ENCODE data around the gene DOCK4. TPM values are rescaled to one million over a fixed set of nuclear protein-coding genes. Genes with fewer than 3 reads are reported as not detected.

Gene DOCK4
- total RNA-seq, 1 donor from 2014 or later = 60.3 TPM

DNA sequence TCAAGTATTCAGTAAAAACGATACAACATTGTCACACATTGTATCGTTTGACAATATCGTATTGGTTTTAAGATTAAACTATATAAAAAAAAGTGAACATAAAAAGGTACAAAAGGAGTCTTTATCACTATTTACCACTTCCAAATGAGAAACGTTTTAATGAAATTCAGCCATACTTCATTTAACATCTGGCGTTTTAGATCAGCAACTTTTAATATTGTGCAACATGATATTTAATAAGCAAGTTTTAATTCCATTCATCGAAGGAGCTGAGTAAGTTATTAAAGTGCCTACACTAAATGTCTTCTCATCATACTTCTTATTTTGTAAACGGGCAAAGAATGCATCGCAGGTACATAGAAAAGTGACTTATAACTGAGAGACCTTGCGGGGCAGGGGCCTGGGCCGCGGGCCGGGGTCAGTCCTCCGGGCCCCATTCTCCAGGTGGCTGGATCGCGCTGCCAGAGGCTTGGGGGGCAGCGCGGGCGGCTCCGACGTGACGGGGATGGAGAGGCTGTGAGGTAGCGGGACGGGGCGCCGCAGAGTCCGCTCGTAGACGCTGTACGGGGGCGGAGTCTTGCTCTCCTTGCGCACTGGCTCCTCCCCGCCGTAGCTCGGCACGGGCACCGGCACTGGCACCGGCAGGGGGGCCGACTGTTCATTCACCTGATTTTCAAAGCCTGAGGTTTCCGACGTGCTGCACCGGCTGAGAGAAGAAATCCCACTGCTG lies 478.1 kb downstream of the DOCK4 start:
- H3K27ac Mint-ChIP-seq (ENCODE audit: unreplicated experiment) = no peak overlapping the region
- H3K4me1 Mint-ChIP-seq (ENCODE audit: low read depth, unreplicated experiment) = peaks cover 4% of the 10 kb centered on the region
- peaks cover 5% of the 10 kb centered on the region for H3K27me3 Mint-ChIP-seq (ENCODE audit: unreplicated experiment)
- TF ChIP-seq, protein P1, sequence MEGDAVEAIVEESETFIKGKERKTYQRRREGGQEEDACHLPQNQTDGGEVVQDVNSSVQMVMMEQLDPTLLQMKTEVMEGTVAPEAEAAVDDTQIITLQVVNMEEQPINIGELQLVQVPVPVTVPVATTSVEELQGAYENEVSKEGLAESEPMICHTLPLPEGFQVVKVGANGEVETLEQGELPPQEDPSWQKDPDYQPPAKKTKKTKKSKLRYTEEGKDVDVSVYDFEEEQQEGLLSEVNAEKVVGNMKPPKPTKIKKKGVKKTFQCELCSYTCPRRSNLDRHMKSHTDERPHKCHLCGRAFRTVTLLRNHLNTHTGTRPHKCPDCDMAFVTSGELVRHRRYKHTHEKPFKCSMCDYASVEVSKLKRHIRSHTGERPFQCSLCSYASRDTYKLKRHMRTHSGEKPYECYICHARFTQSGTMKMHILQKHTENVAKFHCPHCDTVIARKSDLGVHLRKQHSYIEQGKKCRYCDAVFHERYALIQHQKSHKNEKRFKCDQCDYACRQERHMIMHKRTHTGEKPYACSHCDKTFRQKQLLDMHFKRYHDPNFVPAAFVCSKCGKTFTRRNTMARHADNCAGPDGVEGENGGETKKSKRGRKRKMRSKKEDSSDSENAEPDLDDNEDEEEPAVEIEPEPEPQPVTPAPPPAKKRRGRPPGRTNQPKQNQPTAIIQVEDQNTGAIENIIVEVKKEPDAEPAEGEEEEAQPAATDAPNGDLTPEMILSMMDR (IDR thresholded peaks at IDR 0.05; ENCODE audit: partially characterized antibody, unreplicated experiment) = no peak
- no peak for DNase-seq
- H3K4me3 Mint-ChIP-seq (ENCODE audit: unreplicated experiment) = no peak overlapping the region
- peaks cover 1% of the 10 kb centered on the region for H3K9me3 Mint-ChIP-seq (ENCODE audit: unreplicated experiment)
- no peaks in the 10 kb centered on the region for H3K36me3 Mint-ChIP-seq (ENCODE audit: unreplicated experiment)

DNA sequence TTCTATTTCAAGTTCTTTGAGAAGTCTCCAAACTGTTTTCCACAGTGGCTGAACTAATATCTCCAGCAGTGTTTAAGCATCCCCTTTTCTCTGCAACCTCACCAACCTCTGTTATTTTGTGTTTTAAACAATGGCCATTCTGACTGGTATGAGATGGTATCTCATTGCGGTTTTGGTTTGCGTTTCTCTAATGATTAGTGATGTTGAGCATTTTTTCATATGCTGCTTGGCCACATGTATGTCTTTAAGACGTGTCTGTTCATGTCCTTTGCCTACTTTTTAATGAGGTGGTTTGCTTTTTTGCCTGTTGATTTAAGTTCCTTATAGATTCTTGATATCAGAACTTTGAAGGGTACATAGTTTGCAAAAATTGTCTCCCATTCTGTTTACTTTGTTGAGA lies 487.3 kb downstream of the DOCK4 start:
- peaks cover 13% of the 10 kb centered on the region for H3K9me3 Mint-ChIP-seq (ENCODE audit: unreplicated experiment)
- peaks cover 15% of the 10 kb centered on the region for H3K36me3 Mint-ChIP-seq (ENCODE audit: unreplicated experiment)
- no peak for DNase-seq
- H3K4me1 Mint-ChIP-seq (ENCODE audit: low read depth, unreplicated experiment) = no peaks in the 10 kb centered on the region
- TF ChIP-seq, protein P1 (IDR thresholded peaks at IDR 0.05; ENCODE audit: partially characterized antibody, unreplicated experiment) = no peak
- no peaks in the 10 kb centered on the region for H3K27me3 Mint-ChIP-seq (ENCODE audit: unreplicated experiment)
- H3K4me3 Mint-ChIP-seq (ENCODE audit: unreplicated experiment) = no peak overlapping the region
- H3K27ac Mint-ChIP-seq (ENCODE audit: unreplicated experiment) = no peak overlapping the region

- H3K27me3 Mint-ChIP-seq (ENCODE audit: unreplicated experiment) = no peaks in the 10 kb centered on the region
- DNase-seq = no peak
- no peak overlapping the region for H3K4me3 Mint-ChIP-seq (ENCODE audit: unreplicated experiment)
- TF ChIP-seq, protein P1 (IDR thresholded peaks at IDR 0.05; ENCODE audit: partially characterized antibody, unreplicated experiment) = no peak
- H3K27ac Mint-ChIP-seq (ENCODE audit: unreplicated experiment) = no peak overlapping the region
- peaks cover 6% of the 10 kb centered on the region for H3K36me3 Mint-ChIP-seq (ENCODE audit: unreplicated experiment)
- H3K4me1 Mint-ChIP-seq (ENCODE audit: low read depth, unreplicated experiment) = no peaks in the 10 kb centered on the region
- peaks cover 2% of the 10 kb centered on the region for H3K9me3 Mint-ChIP-seq (ENCODE audit: unreplicated experiment)
Observed at GRCh38 chr7:111711426-111712065, 494.7 kb downstream of the DOCK4 start.

GRCh38 chr7:111710839-111711380 lies 495.3 kb downstream of the DOCK4 start:
- Mint-ChIP-seq H3K27me3 (ENCODE audit: unreplicated experiment) (no peaks in the 10 kb centered on the region), H3K36me3 (ENCODE audit: unreplicated experiment) (peaks cover 6% of the 10 kb centered on the region), H3K27ac (ENCODE audit: unreplicated experiment) (no peak overlapping the region), H3K4me1 (ENCODE audit: low read depth, unreplicated experiment) (no peaks in the 10 kb centered on the region), H3K4me3 (ENCODE audit: unreplicated experiment) (no peak overlapping the region), H3K9me3 (ENCODE audit: unreplicated experiment) (no peaks in the 10 kb centered on the region)
- DNase-seq = no peak
- TF ChIP-seq, protein P1 (IDR thresholded peaks at IDR 0.05; ENCODE audit: partially characterized antibody, unreplicated experiment) = no peak

- H3K4me1 Mint-ChIP-seq (ENCODE audit: low read depth, unreplicated experiment) = no peaks in the 10 kb centered on the region
Observed at GRCh38 chr7:111708072-111708471, 498.1 kb downstream of the DOCK4 start.

More at GRCh38 chr7:111708072-111708471, 498.1 kb downstream of the DOCK4 start:
- H3K4me3 Mint-ChIP-seq (ENCODE audit: unreplicated experiment) = no peak overlapping the region
- no peak for DNase-seq
- H3K27me3 Mint-ChIP-seq (ENCODE audit: unreplicated experiment) = no peaks in the 10 kb centered on the region
- H3K9me3 Mint-ChIP-seq (ENCODE audit: unreplicated experiment) = no peaks in the 10 kb centered on the region
- no peak overlapping the region for H3K27ac Mint-ChIP-seq (ENCODE audit: unreplicated experiment)
- TF ChIP-seq, protein P1 (IDR thresholded peaks at IDR 0.05; ENCODE audit: partially characterized antibody, unreplicated experiment) = no peak
- H3K36me3 Mint-ChIP-seq (ENCODE audit: unreplicated experiment) = peaks cover 4% of the 10 kb centered on the region
